OCI-LY7 (cell line): ENCODE measurements around the gene PDLIM3.

Source experiments
- EZH2phosphoT487 ChIP-seq: fragments of 200-600 bp; sonication (generic); IDR thresholded peaks from 2 replicates; pipeline ENCODE4 v1.6.1; 2018; ENCODE audit warnings: low read depth, borderline replicate concordance, mild to moderate bottlenecking, mixed run types, antibody characterized with exemption, low read length, moderate library complexity, mixed read lengths
- TF ChIP-seq, protein P1 (sequence below): fragments of 200-600 bp; sonication (generic); conservative IDR thresholded peaks from 2 replicates; pipeline ENCODE4 v1.5.1; 2014; ENCODE audit warnings: mild to moderate bottlenecking, antibody characterized with exemption, low read length, moderate library complexity, mixed read lengths

DNA sequence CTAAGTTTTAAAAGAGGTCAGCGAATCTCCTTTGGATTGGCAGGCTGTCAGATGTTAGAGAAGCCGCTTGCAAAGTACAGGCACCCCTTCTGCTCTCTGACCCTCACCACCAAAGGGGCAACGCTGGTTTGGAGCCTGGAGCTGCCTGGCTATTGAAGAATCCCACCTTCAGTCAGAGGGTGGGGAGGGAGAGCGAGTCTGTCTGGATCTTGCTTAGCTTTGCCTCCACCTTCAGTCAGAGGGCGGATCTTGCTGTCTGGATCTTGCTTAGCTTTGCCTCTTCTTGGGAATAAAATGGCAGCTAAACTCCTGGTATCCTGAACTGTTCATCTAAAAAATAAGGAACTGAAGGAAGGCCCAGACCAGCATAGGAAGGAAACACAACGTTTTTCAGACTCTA lies 71.1 kb downstream of the PDLIM3 start:
- TF ChIP-seq, protein P1, sequence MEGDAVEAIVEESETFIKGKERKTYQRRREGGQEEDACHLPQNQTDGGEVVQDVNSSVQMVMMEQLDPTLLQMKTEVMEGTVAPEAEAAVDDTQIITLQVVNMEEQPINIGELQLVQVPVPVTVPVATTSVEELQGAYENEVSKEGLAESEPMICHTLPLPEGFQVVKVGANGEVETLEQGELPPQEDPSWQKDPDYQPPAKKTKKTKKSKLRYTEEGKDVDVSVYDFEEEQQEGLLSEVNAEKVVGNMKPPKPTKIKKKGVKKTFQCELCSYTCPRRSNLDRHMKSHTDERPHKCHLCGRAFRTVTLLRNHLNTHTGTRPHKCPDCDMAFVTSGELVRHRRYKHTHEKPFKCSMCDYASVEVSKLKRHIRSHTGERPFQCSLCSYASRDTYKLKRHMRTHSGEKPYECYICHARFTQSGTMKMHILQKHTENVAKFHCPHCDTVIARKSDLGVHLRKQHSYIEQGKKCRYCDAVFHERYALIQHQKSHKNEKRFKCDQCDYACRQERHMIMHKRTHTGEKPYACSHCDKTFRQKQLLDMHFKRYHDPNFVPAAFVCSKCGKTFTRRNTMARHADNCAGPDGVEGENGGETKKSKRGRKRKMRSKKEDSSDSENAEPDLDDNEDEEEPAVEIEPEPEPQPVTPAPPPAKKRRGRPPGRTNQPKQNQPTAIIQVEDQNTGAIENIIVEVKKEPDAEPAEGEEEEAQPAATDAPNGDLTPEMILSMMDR, result no peak
- TF ChIP-seq EZH2phosphoT487, result no peak
